IPS-NIHi11 (cell line): ENCODE measurements around the gene CDH13.

Source experiments
- DNase-seq: peaks from one replicate; pipeline ENCODE4 v3.0.0; 2012; ENCODE audit warnings: mixed read lengths, low spot score

CDH13 gene

DNA sequence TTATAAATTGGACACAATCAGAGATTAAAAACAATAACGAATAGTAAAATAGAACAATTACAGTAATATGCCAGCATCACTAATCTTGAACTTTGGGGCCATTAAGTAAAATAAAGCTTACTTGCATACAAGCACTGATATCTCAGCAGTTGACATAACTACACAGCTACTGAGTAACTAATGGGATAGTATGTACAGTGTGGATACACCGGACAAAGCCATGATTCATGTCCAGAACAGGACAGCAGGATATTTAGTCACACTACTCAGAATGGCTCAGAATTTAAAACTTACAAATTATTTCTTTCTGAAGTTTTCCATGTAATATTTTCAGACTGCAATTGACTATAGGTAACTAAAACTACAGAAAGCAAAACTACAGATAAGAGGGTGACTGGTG, 427.5 kb downstream of the CDH13 start:
- DNase-seq: no peak

DNA sequence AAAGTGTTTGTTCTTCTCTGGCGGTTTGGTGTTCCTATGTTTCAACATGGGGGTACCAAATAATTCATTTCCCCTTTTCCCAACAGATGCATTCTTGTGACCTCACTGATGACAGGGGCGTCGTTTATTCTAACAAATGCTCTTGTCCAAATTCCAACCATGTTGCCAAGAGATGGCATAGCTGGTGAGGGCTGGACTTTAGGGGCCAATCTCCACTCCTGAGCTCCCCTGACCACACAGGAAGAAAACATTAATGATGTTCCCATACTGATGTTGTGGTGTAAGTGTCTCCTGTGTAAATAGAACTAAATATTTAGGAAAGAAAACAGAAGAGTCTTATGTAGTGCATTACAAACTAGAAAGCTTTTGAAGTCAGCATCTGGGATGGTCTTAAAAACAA, 431.6 kb downstream of the CDH13 start:
- DNase-seq: no peak

DNA sequence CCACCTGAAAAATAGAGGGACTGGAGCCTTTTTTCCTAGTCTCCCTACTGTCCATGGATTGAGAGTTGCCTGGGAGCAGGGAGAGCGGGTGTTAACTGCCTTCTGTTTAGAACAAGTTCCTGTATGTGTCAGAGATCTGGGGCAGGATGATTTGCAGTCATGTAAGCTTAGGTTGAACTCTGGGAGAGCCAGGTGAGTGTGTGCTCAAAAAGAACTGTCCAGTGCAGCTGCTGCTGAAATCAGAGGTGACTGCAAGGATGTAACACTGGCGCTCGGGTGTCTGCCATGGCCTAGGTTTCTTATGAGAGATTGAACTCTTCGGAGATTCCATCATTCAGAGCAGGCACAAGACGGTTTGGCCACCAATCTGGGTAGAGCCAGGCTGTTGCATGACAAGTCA, 432.5 kb downstream of the CDH13 start:
- no peak for DNase-seq

DNA sequence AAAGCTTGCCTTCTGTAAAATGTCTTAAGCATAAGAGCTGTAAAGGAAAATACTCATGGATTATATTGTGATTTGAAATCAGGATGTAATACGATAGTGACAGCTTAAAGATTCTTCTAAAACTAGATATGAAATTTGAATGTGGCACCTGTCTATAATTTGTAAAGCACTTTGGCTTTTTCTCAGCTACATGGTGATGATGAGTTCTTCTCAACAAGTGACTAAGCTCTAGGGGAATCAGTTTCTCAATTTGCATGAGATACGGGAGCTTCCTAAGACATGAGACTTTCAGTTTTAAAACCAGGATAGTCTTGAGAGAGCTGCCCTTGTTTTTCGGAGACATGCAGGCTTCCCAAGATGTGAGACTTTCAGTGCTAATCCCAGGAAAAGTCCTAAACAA, 439.2 kb downstream of the CDH13 start:
- DNase-seq: no peak

DNA sequence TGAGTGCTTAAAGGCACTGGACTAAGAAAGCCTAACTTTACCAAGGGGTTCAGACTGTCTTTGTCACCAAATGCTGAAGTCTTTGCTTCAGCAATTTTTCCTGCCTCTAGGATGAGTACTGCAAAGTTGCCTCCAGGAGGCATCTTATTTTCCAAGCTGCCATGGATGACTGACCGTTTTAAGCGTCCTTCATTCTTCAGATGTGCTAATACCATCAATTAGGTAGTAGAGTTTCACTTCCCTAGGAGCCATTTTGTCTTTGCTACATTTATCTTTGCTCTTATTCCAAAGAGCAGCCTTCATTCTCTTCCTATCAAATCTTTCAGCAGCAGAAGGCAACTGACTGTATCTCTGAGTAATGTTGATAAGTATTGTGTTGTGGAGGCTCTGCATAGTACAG, 440.1 kb downstream of the CDH13 start:
- no peak for DNase-seq

DNA sequence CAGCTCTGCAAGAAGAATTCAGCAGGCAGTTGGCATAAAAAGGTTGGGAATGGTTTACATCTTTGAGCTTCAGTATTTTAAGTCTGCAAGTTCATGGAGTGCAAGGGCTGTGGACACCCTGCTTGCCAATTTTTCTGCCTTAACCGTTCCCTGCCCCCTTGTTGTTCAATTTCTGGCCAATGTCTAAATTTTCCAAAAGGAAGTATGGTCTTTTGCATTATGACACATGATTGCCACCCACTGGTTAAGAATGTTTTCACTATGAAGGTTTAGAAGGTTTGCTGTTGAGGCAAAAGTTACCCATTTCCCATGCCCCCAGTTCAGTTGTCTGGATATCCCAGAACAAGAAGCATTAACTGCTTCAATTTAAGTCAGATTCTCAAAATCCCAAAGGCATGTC, 441.9 kb downstream of the CDH13 start:
- DNase-seq: no peak

DNA sequence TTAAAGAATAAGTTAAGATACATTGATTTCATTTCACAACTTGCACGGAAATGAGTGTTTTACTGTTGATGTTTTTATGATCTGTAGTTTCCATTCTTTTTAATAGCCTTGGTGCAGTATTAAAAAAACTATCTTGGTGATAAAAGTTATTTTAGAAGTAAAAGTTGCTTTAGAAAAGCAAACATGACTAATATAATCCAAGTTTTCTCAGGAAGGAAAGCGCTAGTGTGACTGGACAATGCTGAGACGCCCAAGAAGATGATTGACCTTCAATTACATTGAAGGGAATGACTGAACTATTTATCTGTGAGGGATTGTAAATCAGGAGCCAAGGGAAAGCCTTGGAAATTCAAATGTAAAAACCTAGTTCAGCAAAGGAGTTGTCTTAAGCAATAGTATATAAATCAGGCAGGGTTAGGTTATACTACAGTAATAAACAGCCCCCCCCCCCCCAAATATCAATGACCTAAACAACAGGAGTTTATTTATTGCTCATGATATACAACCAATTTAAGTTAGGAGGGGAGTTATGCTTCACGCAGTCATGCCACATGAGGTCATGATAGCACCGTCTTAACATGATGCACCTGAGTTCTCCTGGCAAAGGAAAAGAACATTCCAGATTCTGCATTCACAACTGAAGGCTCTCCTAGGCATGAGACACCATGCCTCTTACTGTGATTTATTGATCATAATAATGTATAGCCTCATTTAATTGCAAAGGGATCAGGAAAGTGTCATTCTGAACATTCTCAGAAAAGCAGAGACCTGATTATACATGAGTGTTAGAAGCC, 443.8 kb downstream of the CDH13 start:
- no peak for DNase-seq

DNA sequence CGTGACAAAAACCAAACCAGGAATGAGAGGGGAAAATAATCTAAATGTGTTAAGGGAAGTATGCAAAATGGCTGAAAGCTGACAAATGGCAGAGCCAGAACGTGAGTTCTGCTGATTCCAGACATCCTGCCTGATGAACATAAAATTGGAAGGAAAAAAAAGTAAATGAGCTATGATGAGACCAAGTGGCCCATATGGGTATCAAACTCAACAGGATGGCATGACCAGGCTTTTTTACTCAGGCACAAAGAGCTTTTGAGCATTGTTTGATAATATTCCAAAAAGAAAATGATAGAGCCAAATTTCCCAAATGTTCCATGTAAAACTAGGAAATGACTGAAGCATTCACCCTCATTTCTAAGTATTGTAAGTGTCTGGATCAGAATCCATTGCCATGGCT, 449.2 kb downstream of the CDH13 start:
- DNase-seq: no peak

DNA sequence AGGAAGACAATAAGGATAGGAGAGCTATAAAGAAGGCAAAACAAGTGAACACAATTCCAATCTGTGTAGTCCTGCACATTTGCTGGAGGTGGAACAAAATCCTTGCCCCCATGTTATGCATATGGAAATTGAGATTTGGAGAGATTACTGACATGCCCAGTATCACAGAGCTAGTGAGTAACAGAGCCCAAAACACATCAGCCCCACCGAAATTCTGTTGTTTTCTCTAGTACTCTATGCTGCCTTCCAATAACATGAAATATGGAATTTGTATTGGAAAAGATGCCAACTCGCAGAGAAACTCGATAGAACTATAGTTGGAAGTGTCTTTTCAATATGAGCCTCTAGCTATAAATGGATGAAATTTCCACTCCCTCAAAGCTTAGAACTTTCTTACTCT, 456.6 kb downstream of the CDH13 start:
- DNase-seq: no peak

DNA sequence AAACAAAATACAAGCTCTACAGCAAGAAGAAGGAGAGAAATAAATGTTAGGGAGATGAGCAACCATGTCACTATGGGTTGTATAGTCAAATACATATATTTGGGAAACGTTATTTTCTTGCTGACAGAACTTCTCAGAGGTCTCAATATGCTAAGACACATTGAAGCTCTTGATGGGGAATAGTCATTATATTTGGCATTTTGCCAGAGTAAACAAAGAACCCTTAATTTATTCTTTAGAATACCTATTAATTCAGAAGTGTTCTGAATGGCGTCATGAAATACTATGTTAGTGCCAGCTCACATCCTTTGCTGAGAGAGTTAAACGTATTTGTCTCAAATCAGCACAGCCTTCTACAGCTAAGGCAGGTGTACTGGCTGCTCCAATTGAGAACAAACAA, 458.9 kb downstream of the CDH13 start:
- no peak for DNase-seq

DNA sequence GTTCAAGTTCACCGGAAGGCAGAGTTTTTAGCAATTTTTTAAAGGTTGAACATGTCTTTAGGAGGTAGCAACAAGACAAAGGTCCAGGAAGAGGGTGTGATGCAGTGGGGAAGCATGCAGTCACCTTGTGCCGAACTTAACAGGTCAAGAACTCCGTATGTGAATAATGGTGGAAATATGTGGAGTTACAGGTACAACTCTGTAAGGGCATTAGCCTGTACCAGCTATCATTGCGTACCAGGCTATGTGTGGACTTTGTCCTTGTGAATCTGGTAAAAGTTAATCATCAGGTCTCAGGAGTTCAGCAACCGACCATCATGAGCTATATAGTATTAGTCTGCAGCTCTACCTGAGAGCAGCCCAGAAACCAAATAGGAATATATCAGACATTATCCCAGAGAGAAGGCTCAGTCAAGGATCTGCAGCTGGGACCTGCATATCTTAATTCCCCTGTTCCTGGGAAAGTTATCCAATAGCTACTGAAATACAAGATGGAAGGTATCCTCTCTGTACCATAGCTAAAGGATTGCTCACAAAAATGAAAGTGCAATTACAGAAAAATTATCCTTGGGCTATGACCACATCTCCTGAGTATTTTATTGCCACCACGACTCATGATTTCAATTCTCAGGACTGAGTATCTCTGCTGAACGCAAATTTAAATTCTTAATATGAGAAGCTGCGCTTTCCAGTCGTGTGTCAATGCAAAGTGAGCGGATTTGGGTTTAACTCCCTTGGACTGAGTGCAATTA, 469.3 kb downstream of the CDH13 start:
- DNase-seq: no peak

DNA sequence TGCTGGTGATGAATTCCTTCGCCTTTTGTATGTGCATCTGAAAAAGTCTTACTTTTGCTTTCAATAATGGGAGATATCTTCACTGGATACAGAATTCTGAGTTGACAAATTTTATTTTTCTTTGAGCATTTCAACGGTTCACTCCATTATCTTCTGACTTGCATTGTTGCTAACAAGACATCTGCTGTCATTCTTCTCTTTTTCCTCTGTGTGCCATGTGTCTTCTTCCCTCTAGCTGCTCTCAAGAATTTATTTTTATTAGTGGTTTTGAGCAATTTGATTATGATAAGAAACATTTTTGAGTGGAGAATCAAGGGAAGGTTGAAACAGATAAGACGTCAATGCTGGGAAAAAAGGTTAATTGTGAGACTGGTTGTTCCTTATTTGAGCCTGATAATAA, 471.8 kb downstream of the CDH13 start:
- DNase-seq: no peak

DNA sequence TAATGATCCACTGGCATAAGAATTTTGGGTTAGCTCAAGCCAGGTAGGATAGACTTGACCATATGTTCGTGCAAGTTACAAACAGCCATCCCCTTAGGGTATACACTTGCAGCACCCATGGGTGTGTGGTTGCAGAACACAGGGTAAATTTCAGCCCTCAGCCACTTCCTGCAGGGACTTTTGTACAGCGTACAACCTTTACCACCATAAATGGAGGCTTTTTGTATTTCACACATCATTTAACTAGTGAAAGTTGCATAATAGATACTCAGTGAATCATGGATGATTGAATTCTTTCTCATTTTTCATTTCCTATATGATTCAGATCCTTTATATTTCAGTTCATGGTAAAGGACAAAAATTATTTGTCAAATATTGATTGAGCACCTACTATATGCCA, 473.9 kb downstream of the CDH13 start:
- DNase-seq: no peak

DNA sequence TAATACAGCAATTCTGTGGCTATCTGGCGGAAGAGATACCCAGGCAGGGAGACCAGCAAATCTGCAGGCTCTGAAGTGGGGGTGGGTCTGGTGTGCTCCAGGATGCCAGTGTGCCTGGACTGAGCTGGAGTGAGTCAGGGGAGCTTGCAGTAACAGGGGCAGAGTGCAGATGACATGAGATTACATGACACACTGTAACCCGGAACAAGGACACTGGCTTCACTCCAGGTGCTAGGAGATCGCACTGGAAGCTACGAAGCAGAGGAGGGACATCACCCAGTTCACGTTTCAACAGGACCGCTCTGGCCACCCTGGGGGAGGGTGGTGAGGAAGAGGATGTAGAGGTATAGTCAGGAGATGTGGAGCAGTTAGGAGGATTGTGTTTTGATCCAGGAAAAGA, 475.6 kb downstream of the CDH13 start:
- DNase-seq: no peak

DNA sequence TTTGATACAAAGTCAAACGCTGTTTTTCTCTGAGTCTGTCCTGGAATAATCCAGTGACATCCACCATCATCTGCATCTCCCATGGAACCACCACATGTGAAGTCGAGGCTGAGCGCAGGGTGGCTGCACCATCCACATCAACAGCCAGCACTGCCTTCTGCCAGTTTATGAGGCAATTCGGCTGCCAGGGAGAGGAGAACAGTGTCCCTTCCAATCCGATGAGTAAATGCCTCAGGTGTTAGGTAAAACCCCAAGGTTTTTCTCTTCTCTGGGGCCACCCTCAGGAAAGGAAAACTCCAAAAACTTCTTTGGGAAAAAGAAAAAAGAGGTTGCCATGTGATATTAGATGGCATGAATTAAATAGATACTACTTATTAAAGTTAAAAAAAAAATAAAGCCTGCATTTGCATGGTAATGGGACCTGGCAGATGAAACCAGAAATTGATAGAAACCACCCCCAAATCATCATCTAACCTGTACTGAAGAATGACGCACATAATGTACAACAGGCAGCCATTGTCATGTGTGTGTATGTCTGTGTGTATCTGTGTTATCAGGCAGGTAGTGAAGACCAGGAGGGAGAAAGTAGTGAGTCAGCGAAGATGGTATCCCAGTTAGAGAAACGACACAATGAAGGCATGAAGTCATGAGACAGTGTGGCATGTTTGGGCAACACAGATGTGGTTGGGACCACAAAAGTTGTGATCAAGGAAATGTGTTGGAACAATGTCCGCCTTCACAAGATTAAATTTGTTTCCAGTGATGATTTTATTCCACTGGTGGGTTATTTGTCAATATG, 478.7 kb downstream of the CDH13 start:
- no peak for DNase-seq

DNA sequence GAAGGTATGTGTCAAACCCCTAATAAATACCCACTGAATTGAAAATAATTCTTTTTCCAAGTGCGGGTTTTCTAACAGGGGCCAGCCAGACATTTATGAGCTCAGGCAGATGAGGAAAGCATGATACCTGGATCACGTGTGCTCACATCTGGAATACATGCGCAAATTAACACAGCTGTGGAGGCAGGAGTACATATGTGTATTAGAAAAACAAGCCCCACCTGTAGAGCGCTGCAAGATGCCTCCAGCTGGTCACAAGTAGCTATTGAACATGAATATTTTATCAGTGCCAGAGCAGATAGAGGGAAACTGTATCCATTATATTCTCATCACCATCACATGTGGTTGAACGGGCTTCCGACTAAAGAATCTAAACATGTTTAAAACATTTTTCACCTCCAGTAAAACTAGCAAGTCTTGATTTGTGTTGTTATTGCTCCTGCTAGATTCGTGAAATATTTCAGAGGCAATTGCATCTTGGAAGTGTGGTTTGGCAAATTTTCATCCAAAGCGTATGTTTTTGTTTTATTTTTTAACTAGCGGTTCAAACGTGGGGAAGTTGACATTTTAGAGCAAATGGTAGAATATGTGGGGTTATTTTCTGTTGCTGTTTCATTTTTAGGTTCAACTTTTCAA, 482.8 kb downstream of the CDH13 start:
- no peak for DNase-seq

DNA sequence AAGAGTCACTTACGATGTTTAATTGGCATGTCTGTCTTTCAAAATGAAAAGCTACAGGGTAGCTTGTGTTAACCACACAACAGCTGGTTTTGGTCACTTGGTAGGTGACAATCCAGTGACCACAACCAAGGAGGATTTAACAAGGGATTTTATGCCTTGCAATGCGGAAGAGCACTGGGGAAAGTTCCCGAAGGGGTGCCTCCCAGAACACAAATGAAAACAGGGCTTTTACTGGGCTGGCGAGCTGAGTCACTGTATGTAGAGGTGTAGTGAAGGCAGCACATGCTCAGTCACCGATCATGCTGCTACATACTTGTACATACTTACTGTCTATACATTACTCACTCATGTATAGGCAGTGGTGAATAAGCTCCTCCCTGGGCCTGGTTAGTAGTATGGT, 483.5 kb downstream of the CDH13 start:
- DNase-seq: no peak

DNA sequence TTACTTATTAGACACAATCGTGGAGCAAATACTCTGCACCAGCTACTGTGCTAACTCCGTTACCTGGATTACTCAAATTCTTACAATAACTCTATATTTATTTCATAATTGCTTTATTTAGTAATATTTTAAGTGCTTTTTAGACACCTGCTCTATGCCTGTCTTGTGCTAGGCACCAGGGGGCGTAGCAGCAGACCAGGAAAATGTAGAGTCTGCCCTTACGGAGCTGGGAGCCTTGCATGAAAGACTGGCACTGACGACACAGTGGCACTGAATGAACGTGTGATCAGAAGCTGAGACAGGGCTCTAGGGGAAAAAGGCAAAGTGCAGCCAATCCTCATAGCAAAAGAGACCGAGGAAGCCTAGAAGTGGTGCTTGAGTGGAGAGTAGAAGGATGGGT, 486.5 kb downstream of the CDH13 start:
- DNase-seq: peak; percentile 62

DNA sequence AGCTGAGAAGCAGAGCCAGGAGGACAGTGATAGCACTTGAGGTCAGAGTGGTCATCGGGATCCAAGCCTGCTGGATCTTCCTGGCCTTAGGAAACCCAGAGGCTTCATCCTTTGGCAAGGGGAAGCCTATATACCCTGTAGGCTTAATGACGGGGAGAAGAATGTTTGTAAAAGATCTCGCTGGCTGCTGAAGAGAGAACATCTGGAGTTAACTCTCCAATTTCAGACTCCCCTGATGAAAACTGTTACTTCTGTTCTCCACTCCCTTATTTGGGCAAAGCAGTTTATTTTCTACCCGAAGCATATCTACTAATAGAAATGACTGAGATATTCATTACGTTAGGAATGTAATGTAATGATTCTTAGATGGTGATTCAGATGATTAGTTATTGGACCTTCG, 487.0 kb downstream of the CDH13 start:
- DNase-seq: no peak

DNA sequence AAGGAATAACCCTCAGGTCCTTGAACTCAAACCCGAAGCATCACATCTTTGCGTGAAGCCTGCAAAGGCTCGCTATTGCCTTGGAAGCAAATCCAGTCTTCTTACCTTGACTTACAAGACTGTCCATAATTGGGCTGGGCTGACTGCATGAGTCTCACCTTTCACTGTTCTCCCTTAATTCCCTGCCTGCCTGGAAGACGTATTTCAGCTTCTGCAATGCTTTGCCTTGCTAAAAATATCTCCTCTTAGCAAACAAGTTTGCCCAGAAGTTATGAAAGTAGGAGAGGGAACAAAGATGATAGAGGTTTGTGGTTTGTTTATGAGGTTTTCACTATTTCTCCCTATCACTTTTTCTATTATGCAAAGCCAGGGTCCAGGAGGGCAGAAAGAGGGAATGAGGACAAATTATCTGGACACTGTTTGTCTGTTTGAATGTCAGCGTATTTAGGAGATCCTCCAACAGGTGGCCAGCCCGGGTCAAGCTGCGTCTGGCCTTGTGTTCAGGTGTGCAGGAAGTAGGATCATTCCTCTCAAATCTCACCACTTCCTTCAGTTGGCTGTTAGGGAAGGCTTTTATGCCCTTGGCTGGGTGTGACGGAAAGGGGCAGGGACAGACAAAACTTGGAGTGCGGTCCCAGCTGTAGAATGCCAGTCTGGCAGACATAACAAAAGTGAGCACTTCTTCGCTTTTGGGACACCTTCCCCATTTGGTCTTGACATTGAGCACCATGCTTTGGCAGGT, 488.9 kb downstream of the CDH13 start:
- DNase-seq: no peak

DNA sequence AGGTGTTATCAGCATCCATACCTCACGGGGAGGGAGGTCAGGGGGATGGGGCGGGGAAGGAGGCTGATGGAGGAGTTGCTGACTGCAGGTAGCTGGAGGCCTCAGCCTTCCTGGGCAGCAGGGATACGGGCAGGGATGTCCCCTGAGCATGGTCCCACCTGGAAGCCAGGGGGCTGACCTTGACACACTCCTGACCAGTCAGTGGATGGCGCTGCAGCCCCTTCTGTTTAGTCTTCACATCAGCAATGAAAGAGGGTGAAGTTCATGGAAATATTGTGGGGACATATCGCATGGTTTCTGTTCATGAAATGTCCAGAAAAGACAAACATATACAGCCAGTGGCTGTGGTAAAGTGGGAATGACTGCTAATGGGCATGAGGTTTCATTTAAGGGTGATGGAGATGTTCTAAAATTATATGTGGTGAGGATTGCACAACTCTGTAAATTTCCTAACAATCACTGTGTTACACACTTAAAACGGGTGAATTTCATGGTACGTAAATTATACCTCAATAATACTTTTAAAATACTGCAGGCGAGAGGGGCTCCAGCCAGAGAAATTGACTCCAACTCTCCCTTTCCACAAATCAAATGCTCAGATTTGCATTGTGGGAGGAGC, 489.6 kb downstream of the CDH13 start:
- DNase-seq: no peak
